ENCODE data around the gene LGALS9C.
"Not testable (repeated sequence)": the region's sequence is repeated elsewhere in the genome, so short reads cannot be mapped to it uniquely, and the experiment has no call there.

- not testable (repeated sequence) for TF ChIP-seq CTCF (IDR thresholded peaks at IDR 0.05); ERG (CRISPR knock-in tag; IDR thresholded peaks at IDR 0.05); GABPB1 (CRISPR knock-in tag; IDR thresholded peaks at IDR 0.05); FOXK1 (CRISPR knock-in tag; IDR thresholded peaks at IDR 0.05); ATF2 (CRISPR knock-in tag; IDR thresholded peaks at IDR 0.05; ENCODE audit: borderline replicate concordance, low read depth); FOXP4 (CRISPR knock-in tag; IDR thresholded peaks at IDR 0.05); SP1 (CRISPR knock-in tag; conservative IDR thresholded peaks at IDR 0.05); STAT6 (CRISPR knock-in tag; conservative IDR thresholded peaks at IDR 0.05; ENCODE audit: low read depth); ARID4B (CRISPR knock-in tag; IDR thresholded peaks at IDR 0.05; ENCODE audit: borderline replicate concordance); PRDM15 (CRISPR knock-in tag; IDR thresholded peaks at IDR 0.05)
Observed at GRCh38 chr17:18494250-18494768, 17.7 kb downstream of the LGALS9C start.
